Measurements from ENCODE around the gene SLC35F3. TPM values are rescaled to one million over a fixed set of nuclear protein-coding genes. Genes with fewer than 3 reads are reported as not detected.
"Not testable (repeated sequence)": the region's sequence is repeated elsewhere in the genome, so short reads cannot be mapped to it uniquely, and the experiment has no call there.

SLC35F3 gene
- total RNA-seq, 2 donors from 2014 or later = 14.4 to 14.8 TPM

GRCh38 chr1:234119431-234119830 lies 215.0 kb downstream of the SLC35F3 start:
- Mint-ChIP-seq H3K4me3 (no peak overlapping the region), H3K9me3 (peaks cover 5% of the 10 kb centered on the region)
- 86 to 100% methylated on average over 4 to 5 of the region's 5 CpGs for WGBS, 2 experiments (ENCODE audit: insufficient coverage in 1 of 2, insufficient read length in 1 of 2)

DNA sequence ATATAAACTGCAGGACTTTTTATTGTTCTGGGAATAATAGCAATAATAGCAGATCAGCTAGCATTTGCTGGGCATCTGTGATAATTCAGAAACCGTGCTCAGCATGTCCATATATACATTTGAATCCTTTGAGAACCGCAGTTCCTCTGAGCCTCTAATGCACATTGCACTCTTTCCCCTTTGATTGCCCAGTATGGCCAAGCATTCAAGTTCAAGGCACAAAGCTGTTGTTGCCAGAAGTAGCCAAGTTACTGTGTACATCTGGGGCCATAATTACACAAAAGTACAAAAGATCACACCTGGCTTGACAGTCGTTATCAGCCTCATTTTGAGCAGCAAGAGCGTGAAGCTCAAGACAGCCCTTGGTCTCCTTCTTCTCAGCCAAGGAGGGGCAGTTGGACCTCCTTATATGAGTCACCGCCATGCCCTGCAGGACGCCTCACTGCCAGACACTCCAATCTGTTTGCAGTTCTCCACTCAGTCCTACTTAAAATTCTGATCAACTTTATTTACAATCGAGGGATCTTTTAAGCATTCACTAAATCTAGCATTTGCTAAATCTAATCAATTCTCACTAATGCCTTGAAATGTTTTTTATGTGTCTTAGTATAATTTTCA lies 216.0 kb downstream of the SLC35F3 start:
- no peaks in the 10 kb centered on the region for H3K36me3 ChIP-seq (ENCODE audit: control insufficient read depth, insufficient read depth, low read length)
- WGBS, 2 experiments (ENCODE audit: insufficient coverage in 1 of 2, insufficient read length in 1 of 2) = 78 to 90% methylated on average over 4 to 7 of the region's 7 CpGs
- H3K9ac ChIP-seq (ENCODE audit: extremely low read depth, low read length, poor library complexity, severe bottlenecking) = no peak overlapping the region
- Mint-ChIP-seq H3K27ac (no peak overlapping the region), H3K4me1 (peaks cover 16% of the 10 kb centered on the region), H3K36me3 (ENCODE audit: low read depth) (no peaks in the 10 kb centered on the region), H3K4me3 (no peak overlapping the region), H3K27me3 (ENCODE audit: insufficient read depth) (peaks cover 14% of the 10 kb centered on the region), H3K9me3 (peaks cover 5% of the 10 kb centered on the region)
- H3K27me3 ChIP-seq (ENCODE audit: control insufficient read depth, insufficient read depth, low read length, poor library complexity, severe bottlenecking) = no peaks in the 10 kb centered on the region
- no peak for DNase-seq
- peaks cover 3% of the 10 kb centered on the region for H3K4me1 ChIP-seq (ENCODE audit: control insufficient read depth, insufficient read depth, low read length)
- H3K4me3 ChIP-seq (ENCODE audit: low read length) = no peak overlapping the region
- H3K27ac ChIP-seq (ENCODE audit: low read depth, low read length) = no peak overlapping the region
- peaks cover 3% of the 10 kb centered on the region for H3K9me3 ChIP-seq (ENCODE audit: control insufficient read depth, low read length)
- no peak for TF ChIP-seq CTCF (conservative IDR thresholded peaks at IDR 0.05)

More at GRCh38 chr1:234119431-234119830, 215.0 kb downstream of the SLC35F3 start:
- no peak for TF ChIP-seq CTCF (conservative IDR thresholded peaks at IDR 0.05)
- H3K36me3 ChIP-seq (ENCODE audit: control insufficient read depth, insufficient read depth, low read length) = no peaks in the 10 kb centered on the region
- H3K4me3 ChIP-seq (ENCODE audit: low read length) = no peak overlapping the region
- no peak overlapping the region for H3K9ac ChIP-seq (ENCODE audit: extremely low read depth, low read length, poor library complexity, severe bottlenecking)
- DNase-seq = no peak
- no peaks in the 10 kb centered on the region for H3K27me3 ChIP-seq (ENCODE audit: control insufficient read depth, insufficient read depth, low read length, poor library complexity, severe bottlenecking)
- Mint-ChIP-seq H3K36me3 (ENCODE audit: low read depth) (no peaks in the 10 kb centered on the region), H3K27ac (no peak overlapping the region), H3K27me3 (ENCODE audit: insufficient read depth) (peaks cover 7% of the 10 kb centered on the region), H3K4me1 (peaks cover 16% of the 10 kb centered on the region)
- H3K27ac ChIP-seq (ENCODE audit: low read depth, low read length) = no peak overlapping the region
- H3K9me3 ChIP-seq (ENCODE audit: control insufficient read depth, low read length) = peaks cover 3% of the 10 kb centered on the region
- peaks cover 3% of the 10 kb centered on the region for H3K4me1 ChIP-seq (ENCODE audit: control insufficient read depth, insufficient read depth, low read length)

GRCh38 chr1:234121659-234122058 lies 217.2 kb downstream of the SLC35F3 start:
- H3K9me3 Mint-ChIP-seq = not testable (repeated sequence)

GRCh38 chr1:234122571-234122970 lies 218.1 kb downstream of the SLC35F3 start:
- H3K9me3 Mint-ChIP-seq; H3K36me3 Mint-ChIP-seq (ENCODE audit: low read depth); H3K9me3 ChIP-seq (ENCODE audit: control insufficient read depth, low read length); H3K27ac Mint-ChIP-seq; H3K4me3 ChIP-seq (ENCODE audit: low read length); H3K4me3 Mint-ChIP-seq; DNase-seq; H3K27me3 ChIP-seq (ENCODE audit: control insufficient read depth, insufficient read depth, low read length, poor library complexity, severe bottlenecking); H3K36me3 ChIP-seq (ENCODE audit: control insufficient read depth, insufficient read depth, low read length); H3K27ac ChIP-seq (ENCODE audit: low read depth, low read length); H3K9ac ChIP-seq (ENCODE audit: extremely low read depth, low read length, poor library complexity, severe bottlenecking); H3K4me1 ChIP-seq (ENCODE audit: control insufficient read depth, insufficient read depth, low read length): not testable (repeated sequence)
- H3K27me3 Mint-ChIP-seq (ENCODE audit: insufficient read depth) = peaks cover 14% of the 10 kb centered on the region
- H3K4me1 Mint-ChIP-seq = peaks cover 16% of the 10 kb centered on the region
- 86 to 93% methylated on average over 1 to 2 of the region's 2 CpGs for WGBS, 2 experiments (ENCODE audit: insufficient coverage in 1 of 2, insufficient read length in 1 of 2)

More at GRCh38 chr1:234121659-234122058, 217.2 kb downstream of the SLC35F3 start:
- not testable (repeated sequence) for H3K36me3 Mint-ChIP-seq (ENCODE audit: low read depth); H3K4me3 ChIP-seq (ENCODE audit: low read length); DNase-seq; H3K27ac ChIP-seq (ENCODE audit: low read depth, low read length); H3K9me3 ChIP-seq (ENCODE audit: control insufficient read depth, low read length); H3K4me3 Mint-ChIP-seq; H3K27ac Mint-ChIP-seq; H3K27me3 ChIP-seq (ENCODE audit: control insufficient read depth, insufficient read depth, low read length, poor library complexity, severe bottlenecking); H3K36me3 ChIP-seq (ENCODE audit: control insufficient read depth, insufficient read depth, low read length); H3K9ac ChIP-seq (ENCODE audit: extremely low read depth, low read length, poor library complexity, severe bottlenecking); H3K4me1 ChIP-seq (ENCODE audit: control insufficient read depth, insufficient read depth, low read length)
- WGBS, 2 experiments (ENCODE audit: insufficient coverage in 1 of 2, insufficient read length in 1 of 2) = 90% methylated on average over 2 of the region's 3 CpGs; no CpG with 5 or more reads in 1 of the 2 experiments
- peaks cover 14% of the 10 kb centered on the region for H3K27me3 Mint-ChIP-seq (ENCODE audit: insufficient read depth)
- H3K4me1 Mint-ChIP-seq = peaks cover 16% of the 10 kb centered on the region
